CD4-positive, alpha-beta T cell treated with Interleukin-1 beta for 1 hour (primary cell): ENCODE results near the gene RHBDL1.

Source experiments
- DNase-seq, 2 donors: peaks; one replicate each; pipeline ENCODE4 v3.0.0-alpha.2; 2020 to 2022

The RHBDL1 gene

DNA sequence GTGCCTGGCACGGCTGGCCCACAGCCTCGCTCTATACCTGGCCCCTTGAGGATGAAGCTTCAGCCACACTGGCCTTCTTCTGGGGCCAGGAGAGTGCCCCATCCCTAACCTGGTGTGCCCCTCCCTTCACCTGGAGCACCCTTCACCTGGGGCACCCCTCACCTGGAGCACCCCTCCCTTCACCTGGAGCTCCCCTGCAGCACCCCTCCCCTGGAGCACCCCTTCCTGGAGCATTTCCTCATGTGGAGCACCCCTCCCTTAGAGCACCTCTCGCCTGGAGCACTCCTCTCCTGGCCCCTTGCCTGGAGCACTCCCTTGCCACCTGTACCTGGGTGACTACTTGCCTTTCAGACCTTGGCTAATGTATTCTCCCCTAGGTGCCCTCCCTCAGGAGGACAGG, 32.5 kb downstream of the RHBDL1 start:
- no peak for DNase-seq

DNA sequence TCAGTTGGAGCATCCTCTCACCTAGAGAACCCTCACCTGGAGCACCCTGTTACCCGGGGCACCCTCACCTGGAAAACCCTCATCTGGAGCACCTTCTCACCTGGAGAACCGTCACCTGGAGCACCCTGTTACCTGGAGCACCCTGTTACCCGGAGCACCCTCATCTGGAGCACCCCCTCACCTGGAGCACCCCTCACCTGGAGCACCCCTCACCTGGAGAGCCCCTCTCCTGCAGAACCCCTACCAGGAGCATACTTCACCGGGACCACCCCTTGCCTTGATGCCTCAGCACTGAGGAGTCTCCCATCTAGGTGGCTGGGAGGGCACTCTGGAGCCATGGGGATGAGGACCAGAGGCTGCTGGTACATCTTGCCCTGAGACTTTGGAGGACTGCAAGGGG, 33.5 kb downstream of the RHBDL1 start:
- no peak for DNase-seq

- DNase-seq = no peak
Measured at GRCh38 chr16:709566-710499, 34.4 kb downstream of the RHBDL1 start.

- no peak for DNase-seq
Measured at GRCh38 chr16:710500-711075, 35.1 kb downstream of the RHBDL1 start.

GRCh38 chr16:711084-711483, 35.6 kb downstream of the RHBDL1 start:
- no peak for DNase-seq

DNA sequence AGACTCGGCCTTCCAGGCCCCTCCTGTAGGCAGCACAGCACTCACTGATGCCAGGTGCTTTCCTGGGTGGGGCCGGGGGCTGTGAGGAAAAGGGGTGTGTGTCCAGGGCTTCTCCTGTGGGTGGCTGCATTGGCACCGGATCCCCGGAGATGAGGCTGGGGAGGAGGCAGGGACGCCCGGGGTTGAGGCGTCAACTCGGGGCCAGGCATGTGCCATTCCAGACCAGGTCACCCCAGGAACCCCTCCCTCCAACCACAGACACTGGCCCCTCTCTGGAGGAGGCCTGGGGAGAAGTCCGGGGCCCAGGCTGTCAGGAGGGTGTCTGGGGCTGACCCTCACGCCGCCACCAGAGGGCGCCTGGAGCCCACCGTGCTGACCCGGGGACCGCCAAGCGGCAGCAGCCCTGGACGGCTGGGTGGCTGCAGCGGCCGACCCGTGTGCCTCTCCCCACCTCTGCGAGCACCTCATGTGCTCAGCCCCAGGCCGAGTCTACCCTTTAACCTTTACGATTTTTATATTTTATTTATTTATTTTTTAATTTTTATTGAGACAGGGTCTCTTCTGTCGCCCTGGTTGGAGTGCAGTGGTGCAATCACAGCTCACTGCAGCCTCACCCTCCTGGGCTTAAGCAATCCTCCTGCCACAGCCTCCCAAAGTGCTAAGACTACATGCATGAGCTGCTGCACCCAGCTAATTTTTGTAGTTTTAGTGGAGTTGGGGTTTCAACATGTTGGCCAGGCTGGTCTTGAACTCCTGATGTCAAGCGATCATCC, 36.3 kb downstream of the RHBDL1 start:
- peak; percentile 79 to 80 for DNase-seq

GRCh38 chr16:712740-713250, 37.3 kb downstream of the RHBDL1 start:
- peak; percentile 40 to 59 for DNase-seq

- no peak for DNase-seq
Measured at GRCh38 chr16:714079-714478, 38.6 kb downstream of the RHBDL1 start.

GRCh38 chr16:714558-715476, 39.3 kb downstream of the RHBDL1 start, which contains the start of gene METRN:
Gene METRN, plus strand, starts transcription at chr16:715118. Its CDS starts 172 bp downstream, at chr16:715290.
- DNase-seq = peak; percentile 87 to 89

GRCh38 chr16:715477-716199, 40.2 kb downstream of the RHBDL1 start:
- no peak for DNase-seq

DNA sequence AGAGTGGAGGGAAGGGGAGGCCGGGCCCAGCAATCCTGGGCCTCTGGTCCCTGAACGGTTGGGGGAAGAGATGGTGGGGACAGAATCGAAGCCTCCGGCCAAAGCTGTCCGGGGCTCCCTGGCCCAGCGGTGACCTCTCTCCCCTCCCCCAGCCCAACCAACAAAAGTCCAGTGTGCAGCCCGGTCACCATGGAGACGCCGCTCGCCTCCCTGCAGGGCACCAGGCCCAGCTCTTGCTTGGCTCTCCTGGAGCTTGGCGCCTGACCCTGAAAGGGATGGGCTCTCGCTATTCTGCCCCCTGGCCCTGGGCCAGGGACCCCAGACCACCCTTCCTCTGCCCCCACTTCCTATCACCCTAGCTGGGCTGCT, 40.7 kb downstream of the RHBDL1 start:
- DNase-seq = no peak

- no peak for DNase-seq
Measured at GRCh38 chr16:716768-717325, 41.4 kb downstream of the RHBDL1 start.

DNA sequence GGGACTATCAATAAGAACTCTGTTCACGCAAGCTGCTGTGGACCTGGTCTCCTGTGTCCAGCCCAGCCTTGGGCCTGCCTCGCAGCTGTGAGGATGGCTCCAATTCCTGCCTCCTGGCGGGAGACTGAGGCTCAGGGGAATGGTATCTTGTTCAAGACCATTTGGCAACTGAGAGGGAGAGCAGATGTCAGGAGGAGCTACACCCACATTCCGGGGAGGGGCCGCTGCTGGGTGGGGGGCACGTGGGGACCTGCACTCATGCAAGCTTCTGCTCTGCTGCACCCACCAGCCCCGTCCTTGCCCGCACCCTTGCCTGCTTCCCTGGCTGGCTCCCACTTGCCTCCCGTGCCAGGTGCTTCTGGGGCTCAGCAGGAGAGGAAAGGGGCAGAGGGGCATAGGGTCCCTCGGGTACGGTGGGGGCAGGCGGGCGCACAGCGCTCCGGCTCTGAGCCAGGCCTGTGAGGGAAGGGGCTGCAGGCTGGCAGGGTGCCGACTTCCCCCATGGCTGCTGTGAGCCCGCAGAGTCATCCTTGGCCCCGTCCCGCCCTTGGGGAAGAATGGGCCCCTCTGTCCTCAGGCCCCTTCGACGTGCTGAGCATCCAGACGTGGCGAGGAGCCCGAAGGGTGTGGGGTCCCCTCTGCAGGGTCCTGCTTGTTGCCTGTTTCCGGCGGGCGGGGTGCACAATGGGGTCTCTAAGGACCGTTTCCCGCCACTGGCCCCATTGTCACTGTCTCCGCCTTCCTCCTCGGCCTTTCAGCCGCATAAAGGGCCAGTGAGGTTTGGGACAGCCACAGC, 42.2 kb downstream of the RHBDL1 start:
- no peak for DNase-seq

- DNase-seq = no peak
Measured at GRCh38 chr16:718389-718788, 42.9 kb downstream of the RHBDL1 start.

DNA sequence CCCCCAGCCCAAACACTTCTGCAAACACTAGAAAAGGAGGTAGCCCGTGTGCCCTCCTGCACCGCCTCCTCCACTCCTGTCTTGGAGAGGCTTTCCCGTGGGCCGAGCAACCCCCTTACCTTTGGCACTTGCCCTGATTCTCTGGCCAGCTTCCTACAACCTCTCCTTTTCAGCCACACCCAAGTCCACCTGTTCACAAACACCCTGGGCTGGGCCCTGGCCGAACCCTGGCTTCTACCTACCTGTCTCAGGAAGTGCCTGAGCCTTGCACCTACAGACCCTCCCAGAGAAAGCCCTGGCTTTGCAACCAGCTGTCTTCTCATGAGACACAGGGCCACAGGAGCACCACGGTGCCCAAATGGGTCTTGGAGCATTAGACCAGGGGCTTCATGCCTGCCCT, 43.5 kb downstream of the RHBDL1 start:
- DNase-seq = no peak

- DNase-seq = no peak
Measured at GRCh38 chr16:719815-720446, 44.5 kb downstream of the RHBDL1 start.

DNA sequence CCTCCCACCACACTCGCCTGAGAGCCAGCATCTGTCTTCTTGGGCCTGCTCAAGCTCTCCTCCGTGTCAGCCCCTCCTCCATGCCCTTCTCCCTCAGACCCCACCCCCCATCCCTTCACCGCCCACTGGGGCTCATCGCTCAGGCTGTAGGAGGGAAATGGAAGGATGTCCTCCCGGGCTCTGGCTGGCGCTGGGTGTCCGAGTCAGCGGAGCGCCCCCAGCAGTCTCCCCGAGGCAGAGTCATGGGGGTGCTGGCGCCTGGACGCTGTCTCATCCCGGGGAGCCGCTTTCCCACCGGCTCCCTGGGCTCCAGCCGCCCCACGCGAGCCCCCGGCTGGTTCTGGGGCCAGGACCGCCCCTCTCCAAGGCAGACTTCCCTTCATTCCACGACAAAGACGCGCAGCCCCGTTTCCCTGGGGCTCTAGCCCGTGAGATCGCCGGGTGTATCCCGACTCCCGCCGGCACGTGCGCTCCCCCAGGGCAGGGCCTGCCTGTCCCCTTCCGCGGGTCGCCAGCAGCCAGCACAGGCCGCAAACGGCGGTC, 45.0 kb downstream of the RHBDL1 start:
- DNase-seq = peak in 1 of 2 donors; percentile 34

GRCh38 chr16:720990-721764, 45.7 kb downstream of the RHBDL1 start, which contains the start of gene ANTKMT:
Gene ANTKMT, plus strand, starts transcription at chr16:721146. Its CDS starts 129 bp downstream, at chr16:721275.
- peak; percentile 82 to 86 for DNase-seq
